HepG2 (cell line): ENCODE measurements around the gene MIDN. TPM values are rescaled to one million over a fixed set of nuclear protein-coding genes. Genes with fewer than 3 reads are reported as not detected.
A peak's percentile ranks its signal among the peaks of the same experiment; 100 is the strongest.

Experiments
- ARID3A ChIP-seq: IDR thresholded peaks from 2 replicates; pipeline ENCODE4 v1.6.1; 2012; ENCODE audit warnings: low read depth, low read length, improper control_type of control experiment
- ELF3 ChIP-seq: IDR thresholded peaks from 2 replicates; pipeline ENCODE4 v1.6.1; 2016; ENCODE audit warnings: missing genetic modification reagents, missing compliant biosample characterization
- IKZF5 ChIP-seq: IDR thresholded peaks from 2 replicates; pipeline ENCODE4 v1.6.1; 2018; ENCODE audit warnings: missing genetic modification reagents, mild to moderate bottlenecking, missing compliant biosample characterization
- IRF9 ChIP-seq: sonication (generic); formaldehyde crosslinking; IDR thresholded peaks from 2 replicates; pipeline ENCODE4 v1.8.0; 2022; ENCODE audit warnings: missing genetic modification reagents, mild to moderate bottlenecking, borderline replicate concordance
- RBM39 ChIP-seq: fragments of 200-400 bp; formaldehyde crosslinking; IDR thresholded peaks from one replicate; pipeline ENCODE4 v1.6.1; 2018; ENCODE audit warnings: antibody characterized with exemption, mild to moderate bottlenecking, low read depth, low read length; ENCODE audit not compliant: poor library complexity, severe bottlenecking
- REXO4 ChIP-seq: sonication (generic); formaldehyde crosslinking; IDR thresholded peaks from 2 replicates; pipeline ENCODE4 v1.8.0; 2022; ENCODE audit warnings: missing genetic modification reagents, mild to moderate bottlenecking, borderline replicate concordance
- SMYD3 ChIP-seq: sonication (generic); formaldehyde crosslinking; IDR thresholded peaks from 2 replicates; pipeline ENCODE4 v1.8.1; 2023; ENCODE audit warnings: mild to moderate bottlenecking, missing genetic modification reagents
- SRY ChIP-seq: sonication (generic); formaldehyde crosslinking; IDR thresholded peaks from 2 replicates; pipeline ENCODE4 v1.8.0; 2022; ENCODE audit warnings: mild to moderate bottlenecking, missing genetic modification reagents
- TEAD2 ChIP-seq: sonication (generic); formaldehyde crosslinking; IDR thresholded peaks from 2 replicates; pipeline ENCODE4 v1.9.0; 2021; ENCODE audit warnings: missing genetic modification reagents
- ZNF282 ChIP-seq: fragments of 450-650 bp; IDR thresholded peaks from 2 replicates; pipeline ENCODE4 v1.6.1; 2018; ENCODE audit not compliant: partially characterized antibody
- ZNF296 ChIP-seq: sonication (generic); formaldehyde crosslinking; conservative IDR thresholded peaks from 2 replicates; pipeline ENCODE4 v1.5.0; 2020; ENCODE audit warnings: mild to moderate bottlenecking, missing genetic modification reagents
- ZNF839 ChIP-seq: sonication (generic); formaldehyde crosslinking; IDR thresholded peaks from 2 replicates; pipeline ENCODE4 v1.4.0; 2020; ENCODE audit warnings: missing genetic modification reagents, mild to moderate bottlenecking, borderline replicate concordance
- polyA plus RNA-seq, 8 experiments: library from polyadenylated mRNA; depleted of rRNA in 3 of 8; stranded (reverse) in 7 of 8; unstranded in 1 of 8; fragments of >200 nt; fragmentation: Illumina TruSeq in 4 of 8; extraction: Trizol in 4 of 8; gene quantifications; 2 replicates each; pipeline versions ENCODE4 v1.2.1 to v1.2.3, GENCODE V29; 2011 to 2016; ENCODE audit warnings: low read depth in 4 of 8, missing spikeins in 1 of 8, mixed read lengths in 1 of 8; ENCODE audit not compliant: insufficient read depth in 1 of 8
- total RNA-seq, 5 experiments: library from RNA; depleted of rRNA; stranded (reverse); fragments of >200 nt; fragmentation: Illumina TruSeq; extraction: Trizol; gene quantifications; 2 replicates each; pipeline ENCODE4 v1.2.3, GENCODE V29; 2016; ENCODE audit warnings: low read depth in 1 of 5
- TF ChIP-seq, protein P1 (sequence below): sonication (generic); formaldehyde crosslinking; IDR thresholded peaks from 2 replicates; pipeline ENCODE4 v1.5.0; 2020; ENCODE audit warnings: mild to moderate bottlenecking, missing genetic modification reagents
- TF ChIP-seq, protein P2 (sequence below): sonication (generic); formaldehyde crosslinking; IDR thresholded peaks from 2 replicates; pipeline ENCODE4 v1.9.0; 2022; ENCODE audit warnings: missing genetic modification reagents, mild to moderate bottlenecking, borderline replicate concordance
- TF ChIP-seq, protein P3 (sequence below): sonication (generic); formaldehyde crosslinking; IDR thresholded peaks from 2 replicates; pipeline ENCODE4; 2020; ENCODE audit warnings: missing genetic modification reagents, mild to moderate bottlenecking, borderline replicate concordance

The MIDN gene
- total and polyA plus RNA-seq, 2 of the 13 experiments (the other 11 are each of a cell fraction or from before 2014, with no cell fraction given): 8.4 to 18.0 TPM

DNA sequence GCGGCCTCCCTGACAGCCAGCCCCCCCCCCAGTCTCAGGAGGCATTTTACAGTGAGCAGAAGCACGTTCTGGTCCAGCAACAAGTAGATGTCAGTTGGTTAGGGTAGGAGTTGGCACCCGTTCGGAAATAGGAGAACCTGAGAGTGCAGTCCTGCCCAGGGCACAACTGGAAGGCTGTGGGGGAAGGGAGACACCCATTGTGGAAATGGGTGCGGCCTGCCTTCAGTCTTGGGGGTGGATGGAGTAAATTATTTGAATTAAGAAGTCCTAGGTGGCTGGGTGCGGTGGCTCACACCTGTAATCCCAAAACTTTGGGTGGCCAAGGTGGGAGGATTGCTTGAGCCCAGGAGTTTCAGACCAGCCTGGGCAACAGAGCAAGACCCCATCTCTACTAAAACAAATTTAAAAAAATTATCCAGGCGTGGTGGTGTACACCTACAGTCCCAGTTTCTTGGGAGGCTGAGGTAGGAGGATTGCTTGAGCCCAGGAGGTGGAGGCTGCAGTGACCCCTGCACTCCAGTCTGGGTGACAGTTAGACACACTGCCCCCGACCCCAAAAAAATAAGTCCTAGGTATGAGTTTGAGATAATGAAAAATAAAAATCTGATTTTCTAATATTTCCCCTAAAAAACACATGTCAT, 21.9 kb downstream of the MIDN start (continued):
- TF ChIP-seq ARID3A (no peak), RBM39 (no peak), IKZF5 (CRISPR knock-in tag) (no peak), ZNF839 (CRISPR knock-in tag) (no peak; the same call in 1 of the 2 replicates), ELF3 (CRISPR knock-in tag) (no peak), SMYD3 (no peak), REXO4 (CRISPR knock-in tag) (no peak), TEAD2 (CRISPR knock-in tag) (no peak), SRY (CRISPR knock-in tag) (0 out of 2 replicates have a peak, but pooled peaks have one; percentile 2), ZNF296 (CRISPR knock-in tag) (0 out of 2 replicates have a peak, but pooled peaks have one; percentile 14), IRF9 (CRISPR knock-in tag) (no peak), ZNF282 (no peak)
- TF ChIP-seq, protein P1, sequence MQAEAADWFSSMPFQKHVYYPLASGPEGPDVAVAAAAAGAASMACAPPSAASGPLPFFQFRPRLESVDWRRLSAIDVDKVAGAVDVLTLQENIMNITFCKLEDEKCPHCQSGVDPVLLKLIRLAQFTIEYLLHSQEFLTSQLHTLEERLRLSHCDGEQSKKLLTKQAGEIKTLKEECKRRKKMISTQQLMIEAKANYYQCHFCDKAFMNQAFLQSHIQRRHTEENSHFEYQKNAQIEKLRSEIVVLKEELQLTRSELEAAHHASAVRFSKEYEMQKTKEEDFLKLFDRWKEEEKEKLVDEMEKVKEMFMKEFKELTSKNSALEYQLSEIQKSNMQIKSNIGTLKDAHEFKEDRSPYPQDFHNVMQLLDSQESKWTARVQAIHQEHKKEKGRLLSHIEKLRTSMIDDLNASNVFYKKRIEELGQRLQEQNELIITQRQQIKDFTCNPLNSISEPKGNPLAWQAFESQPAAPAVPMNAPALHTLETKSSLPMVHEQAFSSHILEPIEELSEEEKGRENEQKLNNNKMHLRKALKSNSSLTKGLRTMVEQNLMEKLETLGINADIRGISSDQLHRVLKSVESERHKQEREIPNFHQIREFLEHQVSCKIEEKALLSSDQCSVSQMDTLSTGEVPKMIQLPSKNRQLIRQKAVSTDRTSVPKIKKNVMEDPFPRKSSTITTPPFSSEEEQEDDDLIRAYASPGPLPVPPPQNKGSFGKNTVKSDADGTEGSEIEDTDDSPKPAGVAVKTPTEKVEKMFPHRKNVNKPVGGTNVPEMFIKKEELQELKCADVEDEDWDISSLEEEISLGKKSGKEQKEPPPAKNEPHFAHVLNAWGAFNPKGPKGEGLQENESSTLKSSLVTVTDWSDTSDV (CRISPR knock-in tag): no peak
- TF ChIP-seq, protein P2, sequence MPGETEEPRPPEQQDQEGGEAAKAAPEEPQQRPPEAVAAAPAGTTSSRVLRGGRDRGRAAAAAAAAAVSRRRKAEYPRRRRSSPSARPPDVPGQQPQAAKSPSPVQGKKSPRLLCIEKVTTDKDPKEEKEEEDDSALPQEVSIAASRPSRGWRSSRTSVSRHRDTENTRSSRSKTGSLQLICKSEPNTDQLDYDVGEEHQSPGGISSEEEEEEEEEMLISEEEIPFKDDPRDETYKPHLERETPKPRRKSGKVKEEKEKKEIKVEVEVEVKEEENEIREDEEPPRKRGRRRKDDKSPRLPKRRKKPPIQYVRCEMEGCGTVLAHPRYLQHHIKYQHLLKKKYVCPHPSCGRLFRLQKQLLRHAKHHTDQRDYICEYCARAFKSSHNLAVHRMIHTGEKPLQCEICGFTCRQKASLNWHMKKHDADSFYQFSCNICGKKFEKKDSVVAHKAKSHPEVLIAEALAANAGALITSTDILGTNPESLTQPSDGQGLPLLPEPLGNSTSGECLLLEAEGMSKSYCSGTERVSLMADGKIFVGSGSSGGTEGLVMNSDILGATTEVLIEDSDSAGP (CRISPR knock-in tag): peak; percentile 56; the same call in 1 of the 2 replicates
- TF ChIP-seq, protein P3, sequence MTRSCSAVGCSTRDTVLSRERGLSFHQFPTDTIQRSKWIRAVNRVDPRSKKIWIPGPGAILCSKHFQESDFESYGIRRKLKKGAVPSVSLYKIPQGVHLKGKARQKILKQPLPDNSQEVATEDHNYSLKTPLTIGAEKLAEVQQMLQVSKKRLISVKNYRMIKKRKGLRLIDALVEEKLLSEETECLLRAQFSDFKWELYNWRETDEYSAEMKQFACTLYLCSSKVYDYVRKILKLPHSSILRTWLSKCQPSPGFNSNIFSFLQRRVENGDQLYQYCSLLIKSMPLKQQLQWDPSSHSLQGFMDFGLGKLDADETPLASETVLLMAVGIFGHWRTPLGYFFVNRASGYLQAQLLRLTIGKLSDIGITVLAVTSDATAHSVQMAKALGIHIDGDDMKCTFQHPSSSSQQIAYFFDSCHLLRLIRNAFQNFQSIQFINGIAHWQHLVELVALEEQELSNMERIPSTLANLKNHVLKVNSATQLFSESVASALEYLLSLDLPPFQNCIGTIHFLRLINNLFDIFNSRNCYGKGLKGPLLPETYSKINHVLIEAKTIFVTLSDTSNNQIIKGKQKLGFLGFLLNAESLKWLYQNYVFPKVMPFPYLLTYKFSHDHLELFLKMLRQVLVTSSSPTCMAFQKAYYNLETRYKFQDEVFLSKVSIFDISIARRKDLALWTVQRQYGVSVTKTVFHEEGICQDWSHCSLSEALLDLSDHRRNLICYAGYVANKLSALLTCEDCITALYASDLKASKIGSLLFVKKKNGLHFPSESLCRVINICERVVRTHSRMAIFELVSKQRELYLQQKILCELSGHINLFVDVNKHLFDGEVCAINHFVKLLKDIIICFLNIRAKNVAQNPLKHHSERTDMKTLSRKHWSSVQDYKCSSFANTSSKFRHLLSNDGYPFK: no peak
